Esophagus squamous epithelium (tissue), 5 donors: Measurements from ENCODE around the gene LRRC56. TPM values are rescaled to one million over a fixed set of nuclear protein-coding genes. Genes with fewer than 3 reads are reported as not detected.

ENCODE experiments used
- DNase-seq: peaks from one replicate; lab custom pipeline; 2025; lab: John Stamatoyannopoulos, UW
- H3K27ac ChIP-seq, 4 donors: fragments of 200-600 bp; sonication (generic); one replicate each; pipeline ENCODE4 v1.5.1; 2016 to 2019; ENCODE audit warnings: mild to moderate bottlenecking in 1 of 4
- H3K27me3 ChIP-seq, 4 donors: fragments of 200-600 bp; sonication (generic); 1 replicate in 3 of 4; 2 replicates in 1 of 4; pipeline versions ENCODE4 v1.5.1 to v1.6.0; 2017 to 2021; ENCODE audit warnings: antibody characterized with exemption in 1 of 4
- H3K36me3 ChIP-seq, 3 donors: fragments of 200-600 bp; sonication (generic); one replicate each; pipeline ENCODE4 v1.5.1; 2016 to 2019
- H3K4me1 ChIP-seq, 3 donors: fragments of 200-600 bp; sonication (generic); one replicate each; pipeline ENCODE4 v1.5.1; 2017 to 2019
- H3K4me3 ChIP-seq, 4 donors: fragments of 200-600 bp; sonication (generic); 1 replicate in 3 of 4; 2 replicates in 1 of 4; pipeline ENCODE4 v1.5.1; 2016 to 2019; ENCODE audit warnings: mild to moderate bottlenecking in 2 of 4, moderate library complexity in 1 of 4
- H3K9me3 ChIP-seq, 3 donors: fragments of 200-600 bp; sonication (generic); one replicate each; pipeline ENCODE4 v1.5.1; 2016 to 2019
- CTCF ChIP-seq, 6 experiments: fragments of 450-650 bp in 4 of 6; fragments of 200-600 bp in 2 of 6; sonication (generic) in 2 of 6; IDR thresholded peaks; one replicate each; pipeline ENCODE4 v1.5.1; 2016 to 2019; ENCODE audit warnings: antibody characterized with exemption in 6 of 6, mild to moderate bottlenecking in 4 of 6, moderate library complexity in 4 of 6
- POLR2A ChIP-seq, 4 donors: fragments of 450-650 bp; IDR thresholded peaks; one replicate each; pipeline ENCODE4 v1.6.1; 2017; ENCODE audit warnings: antibody characterized with exemption in 4 of 4, mild to moderate bottlenecking in 4 of 4, moderate library complexity in 3 of 4
- WGBS, 2 donors: methylation state at CpG; one replicate each; pipeline ENCODE4 v1.1.5; 2018; 5-methylcytosine and 5-hydroxymethylcytosine counted together
- intact Hi-C: fragments of 100-400 bp; cut with DNase I; formaldehyde crosslinking; loops from one replicate; pipeline ENCODE4 v1.15.0; 2022
- total RNA-seq, 4 donors: library from RNA; depleted of rRNA; stranded (reverse); fragments of >200 nt; gene quantifications; one replicate each; pipeline ENCODE4 v1.1.0, GENCODE V29; 2016
- donor health status: DM: yes; HTN: yes; CAD: no.

LRRC56 gene
- total RNA-seq, 4 donors from 2014 or later = 0.35 to 2.3 (median 1.2) TPM

DNA sequence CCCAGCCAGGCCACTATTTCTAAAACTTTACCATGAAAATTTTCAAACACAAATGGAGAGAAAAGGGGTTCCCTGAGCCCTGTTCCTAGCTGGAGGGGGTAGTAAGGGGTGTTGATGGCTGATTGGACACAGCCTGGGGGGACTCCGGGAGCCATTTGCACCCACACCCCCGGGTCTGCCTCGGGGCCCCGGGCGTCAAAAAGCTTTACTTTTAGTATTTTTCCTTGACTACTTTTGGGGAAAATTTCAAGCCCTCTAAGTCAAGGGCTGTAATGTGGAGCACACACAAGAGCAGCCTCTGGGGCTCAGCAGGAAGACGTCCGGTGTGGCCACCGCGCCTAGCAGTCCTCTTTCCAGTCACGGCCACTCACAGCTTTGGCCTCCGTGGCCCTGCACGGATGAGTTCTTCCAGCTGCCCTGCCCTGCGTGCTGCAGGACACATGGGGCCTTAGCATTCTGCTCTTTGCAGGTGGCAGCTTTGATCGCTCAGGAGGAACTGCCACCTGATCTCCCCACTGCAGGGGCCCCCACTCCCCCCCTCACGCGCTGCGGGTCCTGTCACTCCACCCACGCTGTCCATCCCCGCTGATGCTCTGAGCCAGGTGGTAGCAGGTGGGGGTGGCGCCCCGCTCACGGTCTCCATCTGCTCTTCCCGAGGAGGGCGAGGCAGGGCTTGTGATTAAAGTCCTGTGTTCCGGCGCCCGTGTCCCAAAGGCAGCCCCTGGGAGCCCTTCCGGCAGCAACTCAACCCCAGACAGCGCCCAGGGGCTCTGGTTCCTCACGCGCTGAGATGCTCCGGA is 44.7 kb upstream of the LRRC56 start:
- TF ChIP-seq CTCF (IDR thresholded peaks at IDR 0.05) = no peak
- TF ChIP-seq POLR2A (IDR thresholded peaks at IDR 0.05) = no peak
- no peak overlapping the region for H3K27ac ChIP-seq
- no peaks in the 10 kb centered on the region for H3K9me3 ChIP-seq
- H3K27me3 ChIP-seq = no peaks in the 10 kb centered on the region
- H3K4me1 ChIP-seq = no peaks in the 10 kb centered on the region
- DNase-seq = no peak
- peaks cover 21 to 92% (median 41%) of the 10 kb centered on the region in 3 donors for H3K36me3 ChIP-seq
- WGBS, 2 donors = 83 to 84% methylated on average over 16 to 18 of the region's 32 CpGs
- no peak overlapping the region for H3K4me3 ChIP-seq
- intact Hi-C loops = no loop called here

- Histone ChIP-seq H3K36me3 (peaks cover 44 to 92% (median 64%) of the 10 kb centered on the region in 3 donors), H3K4me1 (no peaks in the 10 kb centered on the region), H3K4me3 (no peak overlapping the region), H3K9me3 (no peaks in the 10 kb centered on the region), H3K27ac (no peak overlapping the region), H3K27me3 (no peaks in the 10 kb centered on the region)
- DNase-seq = no peak
- WGBS, 2 donors = 76 to 80% methylated on average over 3 to 6 of the region's 37 CpGs
- intact Hi-C loops = loop anchor here (5.0 kb wide), 1 partner anchor 33 kb away; no protein-coding TSS in a partner anchor
- TF ChIP-seq POLR2A (IDR thresholded peaks at IDR 0.05) (no peak), CTCF (IDR thresholded peaks at IDR 0.05) (no peak)
Measured at GRCh38 chr11:494761-495536, 42.4 kb upstream of the LRRC56 start.

DNA sequence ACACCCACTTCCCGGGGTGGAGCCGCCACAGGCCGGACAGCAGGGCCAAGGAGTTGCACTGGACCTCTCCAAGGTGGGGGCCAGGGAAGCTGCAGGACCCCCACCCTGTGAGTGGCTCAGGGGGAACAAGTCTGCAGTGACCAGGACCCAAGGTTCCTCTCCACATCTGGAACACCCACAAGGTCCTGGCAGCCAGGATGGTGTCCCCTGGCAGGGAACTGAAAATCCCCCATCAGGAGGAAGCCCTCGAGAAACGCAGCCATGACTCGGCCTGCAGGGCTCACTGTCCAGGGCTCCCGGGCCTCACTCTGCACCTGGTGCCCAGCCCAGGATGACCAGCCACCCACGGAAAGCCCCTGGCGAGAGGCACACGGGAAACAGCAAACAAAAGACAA is 41.8 kb upstream of the LRRC56 start:
- no peak overlapping the region for H3K27ac ChIP-seq
- TF ChIP-seq CTCF (IDR thresholded peaks at IDR 0.05) (no peak), POLR2A (IDR thresholded peaks at IDR 0.05) (no peak)
- no peak for DNase-seq
- H3K4me3 ChIP-seq = no peak overlapping the region
- H3K4me1 ChIP-seq = no peaks in the 10 kb centered on the region
- no peaks in the 10 kb centered on the region for H3K27me3 ChIP-seq
- H3K36me3 ChIP-seq = peaks cover 50 to 92% (median 65%) of the 10 kb centered on the region in 3 donors
- WGBS, 2 donors = 75 to 100% methylated on average over 3 to 5 of the region's 10 CpGs
- intact Hi-C loops = loop anchor here (5.0 kb wide), 1 partner anchor 33 kb away; no protein-coding TSS in a partner anchor
- H3K9me3 ChIP-seq = no peaks in the 10 kb centered on the region

GRCh38 chr11:496834-497564 is 40.3 kb upstream of the LRRC56 start:
- Histone ChIP-seq H3K27ac (no peak overlapping the region), H3K36me3 (peaks cover 60 to 97% (median 76%) of the 10 kb centered on the region in 3 donors), H3K4me3 (no peak overlapping the region), H3K9me3 (no peaks in the 10 kb centered on the region), H3K27me3 (no peaks in the 10 kb centered on the region), H3K4me1 (peaks cover 0 to 8% (median under 1%) of the 10 kb centered on the region in 3 donors)
- WGBS, 2 donors = 92 to 93% methylated on average over 34 of the region's 34 CpGs
- TF ChIP-seq CTCF (IDR thresholded peaks at IDR 0.05) (no peak), POLR2A (IDR thresholded peaks at IDR 0.05) (no peak)
- intact Hi-C loops = loop anchor here (5.0 kb wide), 1 partner anchor 35 kb away; no protein-coding TSS in a partner anchor
- no peak for DNase-seq
